Heart left ventricle (tissue), 13 donors: ENCODE data around the gene IFI30.

ENCODE experiments used
- CTCF ChIP-seq, 12 donors: fragments of 200-600 bp; sonication (generic) in 4 of 12; IDR thresholded peaks; one replicate each; pipeline versions ENCODE4 v1.5.0 to v1.8.0; 2018 to 2022; ENCODE audit warnings: antibody characterized with exemption in 12 of 12, mild to moderate bottlenecking in 5 of 12
- POLR2A ChIP-seq, 2 donors: fragments of 450-650 bp; IDR thresholded peaks; one replicate each; pipeline ENCODE4 v1.6.1; 2017; ENCODE audit warnings: antibody characterized with exemption in 2 of 2, mild to moderate bottlenecking in 2 of 2, moderate library complexity in 2 of 2
- donor health status: ischemic (EF 13 %, LVEDD 7.1; RV severe dilation, severe dysfunction).
- donor health status: DM: no; HTN: yes; CAD: no.
- donor health status: DM: no; HTN: no; CAD: no.
- donor health status: ischemic (EF 25% LVEDD 6.9; RV normal size, moderate dysfunction).
- donor health status: ischemic (EF 25% LVEDD 5.7; RV mildly dilated, moderate dysfunction).
- donor health status: ischemic (EF 35%, LVEDD 5.7; RV mildly dilated, moderate dysfunction).
- donor health status: nonischemic (EF 11% LVEDD 7.7; RV severe dilation, severe dysfunction).
- donor health status: DM: yes; HTN: yes; CAD: no.
- donor health status: PGD.
- donor health status: ischemic (EF 29% LVEDD 5.4; RV normal size, mild dysfunction).
- donor health status: nonischemic (EF 23%, LVEDD 6.1; RV moderate dilation, normal function).

GRCh38 chr19:18141031-18141430 lies 32.6 kb upstream of the IFI30 start:
- no peak for TF ChIP-seq POLR2A (IDR thresholded peaks at IDR 0.05)
- TF ChIP-seq CTCF (IDR thresholded peaks at IDR 0.05), result no peak
